GM19023 (cell line): Measurements from ENCODE around the gene ASPDH.

ENCODE experiments used
- ATAC-seq: cut with Tn5 transposase; IDR thresholded peaks from one replicate; pipeline ENCODE4 v1.9.1; 2021; ENCODE audit warnings: mild to moderate bottlenecking, moderate library complexity; ENCODE audit not compliant: unreplicated experiment

Gene ASPDH

GRCh38 chr19:50513746-50514345 lies at the start of gene ASPDH:
TSS of gene ASPDH (minus strand) at chr19:50513913. CDS start at chr19:50513823, 90 bp downstream.
- ATAC-seq: no peak

GRCh38 chr19:50562996-50563395 lies 49.3 kb upstream of the ASPDH start:
- ATAC-seq: no peak

GRCh38 chr19:50562329-50562728 lies 48.6 kb upstream of the ASPDH start:
- ATAC-seq: no peak

- ATAC-seq: no peak
Measured at GRCh38 chr19:50559636-50560035, 45.9 kb upstream of the ASPDH start.

- ATAC-seq: no peak
Measured at GRCh38 chr19:50558449-50558848, 44.7 kb upstream of the ASPDH start.

- ATAC-seq: no peak
Measured at GRCh38 chr19:50558039-50558438, 44.3 kb upstream of the ASPDH start.

GRCh38 chr19:50557009-50557613 lies 43.4 kb upstream of the ASPDH start:
- no peak for ATAC-seq

GRCh38 chr19:50556282-50557008 lies 42.7 kb upstream of the ASPDH start:
- ATAC-seq: no peak

- no peak for ATAC-seq
Measured at GRCh38 chr19:50555450-50556281, 42.0 kb upstream of the ASPDH start.

- no peak for ATAC-seq
Measured at GRCh38 chr19:50555033-50555432, 41.3 kb upstream of the ASPDH start.

GRCh38 chr19:50554212-50554611 lies 40.5 kb upstream of the ASPDH start:
- no peak for ATAC-seq

GRCh38 chr19:50553134-50553703 lies 39.5 kb upstream of the ASPDH start:
- ATAC-seq: no peak

GRCh38 chr19:50552540-50552939 lies 38.8 kb upstream of the ASPDH start:
- ATAC-seq: no peak

GRCh38 chr19:50551715-50552187 lies 38.0 kb upstream of the ASPDH start:
- no peak for ATAC-seq

- ATAC-seq: no peak
Measured at GRCh38 chr19:50551034-50551714, 37.5 kb upstream of the ASPDH start.

- no peak for ATAC-seq
Measured at GRCh38 chr19:50550594-50550966, 36.9 kb upstream of the ASPDH start.

- no peak for ATAC-seq
Measured at GRCh38 chr19:50549927-50550593, 36.3 kb upstream of the ASPDH start.

GRCh38 chr19:50549059-50549926 lies 35.6 kb upstream of the ASPDH start:
- no peak for ATAC-seq
